GM23338 (cell line): ENCODE data around the gene HCN3.

Source experiments
- CTCF ChIP-seq, 2 experiments: fragments of 200-600 bp in 1 of 2; sonication (generic) in 1 of 2; conservative IDR thresholded peaks; 2 replicates each; pipeline versions ENCODE4 v1.5.1 to v1.6.1; 2016 to 2017; ENCODE audit warnings: antibody characterized with exemption in 2 of 2, low read depth in 2 of 2, mild to moderate bottlenecking in 2 of 2, moderate library complexity in 1 of 2
- EZH2 ChIP-seq: fragments of 200-600 bp; sonication (generic); IDR thresholded peaks from one replicate; pipeline ENCODE4 v1.8.0; 2017; ENCODE audit warnings: antibody characterized with exemption, mild to moderate bottlenecking, low read depth; ENCODE audit not compliant: unreplicated experiment
- EZH2phosphoT487 ChIP-seq: fragments of 200-600 bp; sonication (generic); IDR thresholded peaks from one replicate; pipeline ENCODE4 v1.8.1; 2018; ENCODE audit warnings: antibody characterized with exemption; ENCODE audit not compliant: unreplicated experiment
- NANOG ChIP-seq: IDR thresholded peaks from 2 replicates; pipeline ENCODE4 v1.6.1; 2016; ENCODE audit warnings: antibody characterized with exemption, borderline replicate concordance
- POLR2AphosphoS5 ChIP-seq: IDR thresholded peaks from 2 replicates; pipeline ENCODE4 v1.6.1; 2016; ENCODE audit warnings: antibody characterized with exemption, low read depth
- REST ChIP-seq: IDR thresholded peaks from one replicate; pipeline ENCODE4 v1.6.1; 2018; ENCODE audit warnings: antibody characterized with exemption; ENCODE audit not compliant: unreplicated experiment
- ZNF331 ChIP-seq: fragments of 250-450 bp; sonication (Bioruptor Pico); IDR thresholded peaks from 2 replicates; pipeline ENCODE4 v1.5.0; 2020; ENCODE audit warnings: low read depth, mild to moderate bottlenecking, moderate library complexity

- TF ChIP-seq EZH2, result no peak
- TF ChIP-seq POLR2AphosphoS5, result no peak
- TF ChIP-seq CTCF (conservative IDR thresholded peaks at IDR 0.05; ENCODE audit: low read depth in 2 of 2), result no peak
- no peak for TF ChIP-seq ZNF331 (CRISPR knock-in tag)
- no peak for TF ChIP-seq EZH2phosphoT487
- TF ChIP-seq REST, result no peak
- no peak for TF ChIP-seq NANOG
Measured at GRCh38 chr1:155313261-155313660, 36.0 kb downstream of the HCN3 start.
